HepG2 (cell line): ENCODE data around the gene PRELID2. TPM values are rescaled to one million over a fixed set of nuclear protein-coding genes. Genes with fewer than 3 reads are reported as not detected.

Experiments used
- ATAC-seq: fragments of 200-7000 bp; cut with Tn5 transposase; 3 replicates; pipeline ENCODE4 v1.9.1; 2020; ENCODE audit warnings: mild to moderate bottlenecking, moderate library complexity
- BruUV-seq: library from RNA; stranded (reverse); fragments of 400-500 nt; replicated peaks from 2 replicates; lab custom pipeline; 2021; lab: Mats Ljungman, UMichigan
- CTCF ChIA-PET: fragments of 300-600 bp; formaldehyde crosslinking; extraction: SDS; loops from one replicate; lab custom pipeline; 2021; ENCODE audit warnings: low total read pairs, inconsistent platforms, low intra/inter-chr PET ratio; lab: Yijun Ruan, JAX
- POLR2A ChIA-PET: fragments of 350-600 bp; sonication (Branson Sonifier 250); formaldehyde crosslinking; loops from one replicate; lab custom pipeline; 2020; ENCODE audit warnings: antibody characterized with exemption, inconsistent platforms; lab: Yijun Ruan, JAX
- DNase-seq: peaks from one replicate; pipeline ENCODE4 v3.0.0-alpha.2; 2015; ENCODE audit warnings: low spot score
- FAIRE-seq: peaks from 3 replicates; lab custom pipeline; 2011; peaks lifted over from hg19 to GRCh38; lab: Jason Lieb, UNC
- H2AFZ ChIP-seq: one replicate; pipeline ENCODE4 v1.6.1; 2011; ENCODE audit warnings: low read length, inconsistent platforms
- H3K27ac ChIP-seq: fragments of 300-600 bp; 3 replicates; pipeline ENCODE4 v1.8.0; 2011; ENCODE audit warnings: mixed run types, mild to moderate bottlenecking, mixed read lengths, low read length, inconsistent platforms; ENCODE audit not compliant: insufficient read depth; ENCODE audit errors: extremely low read length
- H3K27me3 ChIP-seq, 2 experiments: fragments of 200-600 bp in 1 of 2; 2 replicates in 1 of 2; 3 replicates in 1 of 2; pipeline versions ENCODE4 v1.6.0 to v1.8.0; 2011; ENCODE audit warnings: low read length in 2 of 2, mild to moderate bottlenecking in 2 of 2, moderate library complexity in 2 of 2, inconsistent platforms in 1 of 2; ENCODE audit not compliant: insufficient read depth in 2 of 2, control insufficient read depth in 1 of 2
- H3K36me3 ChIP-seq, 2 experiments: fragments of 200-600 bp in 1 of 2; replicated peaks in 1 of 2; 2 replicates in 1 of 2; 3 replicates in 1 of 2; pipeline versions ENCODE4 v1.5.1 to v1.8.0; 2011; ENCODE audit warnings: low read length in 2 of 2, inconsistent platforms in 1 of 2; ENCODE audit not compliant: insufficient read depth in 2 of 2, control insufficient read depth in 1 of 2
- H3K4me1 ChIP-seq: 2 replicates; pipeline ENCODE4 v1.5.1; 2012; ENCODE audit warnings: low read length, inconsistent platforms; ENCODE audit not compliant: insufficient read depth
- H3K4me2 ChIP-seq: 2 replicates; pipeline ENCODE4 v1.6.0; 2011; ENCODE audit warnings: low read depth, low read length, inconsistent platforms
- H3K4me3 ChIP-seq, 3 experiments: fragments of 200-600 bp in 1 of 3; sonication (generic), shearing (Covaris generic) in 1 of 3; replicated peaks in 1 of 3; 2 replicates each; pipeline ENCODE4 v1.5.1; 2011 to 2016; ENCODE audit warnings: low read length in 3 of 3, inconsistent platforms in 2 of 3, low read depth in 2 of 3, mild to moderate bottlenecking in 2 of 3, control low read depth in 1 of 3, mixed read lengths in 1 of 3; ENCODE audit not compliant: insufficient read depth in 1 of 3
- H3K79me2 ChIP-seq: one replicate; pipeline ENCODE4 v1.6.1; 2011; ENCODE audit warnings: low read length, inconsistent platforms; ENCODE audit not compliant: insufficient read depth
- H3K9ac ChIP-seq: 2 replicates; pipeline ENCODE4 v1.6.0; 2011; ENCODE audit warnings: mild to moderate bottlenecking, low read depth, low read length, inconsistent platforms; ENCODE audit not compliant: insufficient read depth
- H3K9me3 ChIP-seq: 2 replicates; pipeline ENCODE4 v1.5.1; 2012; ENCODE audit warnings: mild to moderate bottlenecking, low read length
- H4K20me1 ChIP-seq: 2 replicates; pipeline ENCODE4 v1.6.0; 2011; ENCODE audit warnings: inconsistent platforms, mild to moderate bottlenecking, low read length, moderate library complexity; ENCODE audit not compliant: insufficient read depth
- ATF7-NPFF ChIP-seq: sonication (generic); formaldehyde crosslinking; IDR thresholded peaks from 2 replicates; pipeline ENCODE4 v1.8.1; 2023; ENCODE audit warnings: mild to moderate bottlenecking, low read depth, missing genetic modification reagents, moderate library complexity
- IRF2 ChIP-seq: IDR thresholded peaks from 2 replicates; pipeline ENCODE4 v1.6.1; 2018; ENCODE audit warnings: missing genetic modification reagents, missing compliant biosample characterization
- IRF9 ChIP-seq: sonication (generic); formaldehyde crosslinking; IDR thresholded peaks from 2 replicates; pipeline ENCODE4 v1.8.0; 2022; ENCODE audit warnings: missing genetic modification reagents, mild to moderate bottlenecking, borderline replicate concordance
- KAT2B ChIP-seq: fragments of 150-350 bp; IDR thresholded peaks from 2 replicates; pipeline ENCODE4 v1.6.1; 2014; ENCODE audit warnings: low read depth, low read length, borderline replicate concordance
- MLX ChIP-seq: IDR thresholded peaks from 2 replicates; pipeline ENCODE4 v1.6.1; 2016
- REPIN1 ChIP-seq: sonication (generic); formaldehyde crosslinking; IDR thresholded peaks from 2 replicates; pipeline ENCODE4 v1.8.0; 2022; ENCODE audit warnings: missing genetic modification reagents, low read depth, mild to moderate bottlenecking, borderline replicate concordance
- SAP130 ChIP-seq: IDR thresholded peaks from 2 replicates; pipeline ENCODE4 v1.6.1; 2016; ENCODE audit warnings: low read depth
- TAF1 ChIP-seq: sonication (generic); formaldehyde crosslinking; IDR thresholded peaks from 2 replicates; pipeline ENCODE4 v1.4.0; 2020; ENCODE audit warnings: missing genetic modification reagents
- TARDBP ChIP-seq: sonication (generic); formaldehyde crosslinking; IDR thresholded peaks from 2 replicates; pipeline ENCODE4 v1.8.0; 2022; ENCODE audit warnings: mild to moderate bottlenecking, missing genetic modification reagents
- TFDP1 ChIP-seq: IDR thresholded peaks from 2 replicates; pipeline ENCODE4 v1.6.1; 2016; ENCODE audit warnings: missing compliant biosample characterization, missing genetic modification reagents, borderline replicate concordance
- THRA ChIP-seq: sonication (generic); formaldehyde crosslinking; IDR thresholded peaks from 2 replicates; pipeline ENCODE4 v1.4.0; 2020; ENCODE audit warnings: missing genetic modification reagents, borderline replicate concordance
- WIZ ChIP-seq: sonication (generic); formaldehyde crosslinking; IDR thresholded peaks from 2 replicates; pipeline ENCODE4 v1.5.1; 2020; ENCODE audit warnings: mild to moderate bottlenecking, missing genetic modification reagents
- ZBTB34 ChIP-seq: sonication (generic); formaldehyde crosslinking; IDR thresholded peaks from 2 replicates; pipeline ENCODE4 v1.8.0; 2022; ENCODE audit warnings: mild to moderate bottlenecking, missing genetic modification reagents
- ZBTB39 ChIP-seq: sonication (generic); formaldehyde crosslinking; IDR thresholded peaks from 2 replicates; pipeline ENCODE4 v1.5.0; 2020; ENCODE audit warnings: missing genetic modification reagents
- ZMAT5 ChIP-seq: sonication (generic); formaldehyde crosslinking; IDR thresholded peaks from 2 replicates; pipeline ENCODE4 v1.5.0; 2020; ENCODE audit warnings: mild to moderate bottlenecking, low read depth, missing genetic modification reagents, borderline replicate concordance
- ZNF282 ChIP-seq: fragments of 450-650 bp; IDR thresholded peaks from 2 replicates; pipeline ENCODE4 v1.6.1; 2018; ENCODE audit not compliant: partially characterized antibody
- ZZZ3 ChIP-seq: sonication (generic); formaldehyde crosslinking; IDR thresholded peaks from 2 replicates; pipeline ENCODE4 v1.4.0; 2020; ENCODE audit warnings: missing genetic modification reagents, mild to moderate bottlenecking, borderline replicate concordance
- WGBS: methylation state at CpG from one replicate; pipeline ENCODE4 v1.1.6; 2017; ENCODE audit warnings: low lambda C conversion rate; 5-methylcytosine and 5-hydroxymethylcytosine counted together
- in situ Hi-C: cut with HindIII; loops from 2 replicates; pipeline ENCODE4 v1.10.0; 2017; ENCODE audit warnings: low pct_unique_long_range_greater_than_20kb; ENCODE audit not compliant: extremely low pct_ligation_motif_present
- intact Hi-C: fragments of 100-400 bp; cut with micrococcal nuclease; formaldehyde crosslinking; loops from one replicate; pipeline ENCODE4 v1.10.0; 2022; ENCODE audit not compliant: unreplicated experiment
- polyA plus RNA-seq, 8 experiments: library from polyadenylated mRNA; depleted of rRNA in 3 of 8; stranded (reverse) in 7 of 8; unstranded in 1 of 8; fragments of >200 nt; fragmentation: Illumina TruSeq in 4 of 8; extraction: Trizol in 4 of 8; gene quantifications; 2 replicates each; pipeline versions ENCODE4 v1.2.1 to v1.2.3, GENCODE V29; 2011 to 2016; ENCODE audit warnings: low read depth in 4 of 8, missing spikeins in 1 of 8, mixed read lengths in 1 of 8; ENCODE audit not compliant: insufficient read depth in 1 of 8
- total RNA-seq, 5 experiments: library from RNA; depleted of rRNA; stranded (reverse); fragments of >200 nt; fragmentation: Illumina TruSeq; extraction: Trizol; gene quantifications; 2 replicates each; pipeline ENCODE4 v1.2.3, GENCODE V29; 2016; ENCODE audit warnings: low read depth in 1 of 5

PRELID2 gene
- total and polyA plus RNA-seq, 2 of the 13 experiments (the other 11 are each of a cell fraction or from before 2014, with no cell fraction given), result 10.0 to 22.9 TPM

- no peak for DNase-seq
- ATAC-seq, result no peak
- Histone ChIP-seq H3K79me2 (no peaks in the 10 kb centered on the region), H3K4me2 (no peak overlapping the region), H4K20me1 (no peaks in the 10 kb centered on the region), H3K27me3 (no peaks in the 10 kb centered on the region), H3K4me1 (no peaks in the 10 kb centered on the region), H3K9me3 (no peaks in the 10 kb centered on the region), H2AFZ (no peak overlapping the region), H3K27ac (no peak overlapping the region), H3K9ac (no peak overlapping the region), H3K36me3 (peaks cover 2% of the 10 kb centered on the region in 2 experiments; a peak in 3 of 5 replicates), H3K4me3 (no peak overlapping the region)
- intact Hi-C loops (no loop called here), in situ Hi-C loops (no loop called here)
- POLR2A ChIA-PET, result no interaction called here
- WGBS, result 97% methylated on average over 4 of the region's 4 CpGs
- no peak for FAIRE-seq
- CTCF ChIA-PET, result no interaction called here
- no TSS peak for BruUV-seq
- no peak for TF ChIP-seq IRF2 (CRISPR knock-in tag)
- TF ChIP-seq ATF7-NPFF, result no peak
- no peak for TF ChIP-seq ZBTB39 (CRISPR knock-in tag)
- TF ChIP-seq ZNF282, result no peak
- no peak for TF ChIP-seq MLX (CRISPR knock-in tag)
- no peak for TF ChIP-seq TAF1 (CRISPR knock-in tag)
- TF ChIP-seq IRF9 (CRISPR knock-in tag), result no peak
- no peak for TF ChIP-seq KAT2B
- no peak for TF ChIP-seq ZZZ3 (CRISPR knock-in tag)
- no peak for TF ChIP-seq THRA
- no peak for TF ChIP-seq ZMAT5 (CRISPR knock-in tag)
- TF ChIP-seq SAP130 (CRISPR knock-in tag), result no peak
- TF ChIP-seq TFDP1 (CRISPR knock-in tag), result no peak
- TF ChIP-seq TARDBP (CRISPR knock-in tag), result no peak
- no peak for TF ChIP-seq WIZ (CRISPR knock-in tag)
- no peak for TF ChIP-seq REPIN1 (CRISPR knock-in tag)
- TF ChIP-seq ZBTB34 (CRISPR knock-in tag), result no peak
Measured at GRCh38 chr5:145801195-145801594, 33.9 kb downstream of the PRELID2 start.
